GM12878 (cell line): ENCODE results near the gene NR2F1-AS1. TPM values are rescaled to one million over a fixed set of nuclear protein-coding genes. Genes with fewer than 3 reads are reported as not detected.

Source experiments
- ATAC-seq: fragments of 200-7000 bp; cut with Tn5 transposase; 3 replicates; pipeline ENCODE4 v1.9.1; 2020; ENCODE audit warnings: mild to moderate bottlenecking, moderate library complexity
- BruUV-seq: library from RNA; stranded (reverse); fragments of 400-500 nt; replicated peaks from 2 replicates; lab custom pipeline; 2021; lab: Mats Ljungman, UMichigan
- CTCF ChIA-PET: fragments of 300-600 bp; sonication (Branson Sonifier 250); formaldehyde crosslinking; extraction: SDS; loops from one replicate; lab custom pipeline; 2021; ENCODE audit warnings: inconsistent platforms; lab: Yijun Ruan, JAX
- POLR2A ChIA-PET: fragments of 350-600 bp; formaldehyde crosslinking; extraction: SDS; loops from one replicate; lab custom pipeline; 2021; ENCODE audit warnings: inconsistent platforms; lab: Charles Lee
- RAD21 ChIA-PET: fragments of 300-600 bp; sonication (Branson Sonifier 250); formaldehyde crosslinking; loops from one replicate; lab custom pipeline; 2023; ENCODE audit warnings: antibody characterized with exemption; ENCODE audit not compliant: unreplicated experiment; lab: Charles Lee
- SMC1A ChIA-PET: fragments of 300-600 bp; sonication (Branson Sonifier 250); formaldehyde crosslinking; loops from one replicate; lab custom pipeline; 2023; ENCODE audit not compliant: unreplicated experiment, uncharacterized antibody; lab: Charles Lee
- DNase-seq: peaks from one replicate; pipeline ENCODE4 v3.0.0-alpha.2; 2011; ENCODE audit warnings: low read depth, low spot score
- FAIRE-seq: peaks from 3 replicates; lab custom pipeline; 2011; peaks lifted over from hg19 to GRCh38; lab: Jason Lieb, UNC
- H2AFZ ChIP-seq: 2 replicates; pipeline ENCODE4 v1.6.0; 2011; ENCODE audit warnings: low read depth, low read length, control low read depth; ENCODE audit not compliant: control insufficient read depth
- H3K27ac ChIP-seq: 2 replicates; pipeline ENCODE4 v1.5.1; 2011; ENCODE audit warnings: control low read depth; ENCODE audit not compliant: control insufficient read depth, insufficient read depth
- H3K27me3 ChIP-seq, 2 experiments: replicated peaks in 1 of 2; 2 replicates each; pipeline versions ENCODE4 v1.6.0 to v1.6.1; 2011; ENCODE audit warnings: low read length in 1 of 2; ENCODE audit not compliant: control insufficient read depth in 2 of 2, insufficient read depth in 2 of 2
- H3K36me3 ChIP-seq, 2 experiments: 2 replicates each; pipeline ENCODE4 v1.5.1; 2011; ENCODE audit warnings: low read length in 1 of 2; ENCODE audit not compliant: control insufficient read depth in 2 of 2, insufficient read depth in 2 of 2
- H3K4me1 ChIP-seq: 2 replicates; pipeline ENCODE4 v1.6.1; 2011; ENCODE audit warnings: mild to moderate bottlenecking, low read length, moderate library complexity, mixed read lengths; ENCODE audit not compliant: control insufficient read depth, insufficient read depth
- H3K4me2 ChIP-seq: 2 replicates; pipeline ENCODE4 v1.6.0; 2011; ENCODE audit warnings: control low read depth; ENCODE audit not compliant: control insufficient read depth, insufficient read depth
- H3K4me3 ChIP-seq: fragments of 200-600 bp; sonication (generic); 2 replicates; pipeline ENCODE4 v1.5.1; 2016
- H3K79me2 ChIP-seq: 2 replicates; pipeline ENCODE4 v1.6.0; 2011; ENCODE audit warnings: low read length; ENCODE audit not compliant: control insufficient read depth, insufficient read depth
- H3K9ac ChIP-seq: 2 replicates; pipeline ENCODE4 v1.8.0; 2011; ENCODE audit warnings: low read length, control low read depth, mixed read lengths; ENCODE audit not compliant: control insufficient read depth, insufficient read depth
- H3K9me3 ChIP-seq: replicated peaks from 3 replicates; pipeline ENCODE4 v1.5.1; 2011; ENCODE audit warnings: mild to moderate bottlenecking, low read length; ENCODE audit not compliant: control insufficient read depth, insufficient read depth
- H4K20me1 ChIP-seq: 2 replicates; pipeline ENCODE4 v1.6.0; 2011; ENCODE audit not compliant: control insufficient read depth, insufficient read depth
- EED ChIP-seq: sonication (generic); IDR thresholded peaks from 2 replicates; pipeline ENCODE4 v1.6.1; 2016; ENCODE audit warnings: antibody characterized with exemption, low read depth
- EZH2 ChIP-seq: IDR thresholded peaks from 2 replicates; pipeline ENCODE4 v1.6.1; 2012; ENCODE audit warnings: low read depth, mild to moderate bottlenecking, control low read depth, inconsistent platforms, low read length, borderline replicate concordance; ENCODE audit not compliant: control insufficient read depth
- WGBS: methylation state at CpG from one replicate; pipeline ENCODE4 v1.1.6; 2016; ENCODE audit warnings: low lambda C conversion rate; ENCODE audit not compliant: insufficient replicate concordance, insufficient coverage; ENCODE audit errors: missing lambda C conversion rate; 5-methylcytosine and 5-hydroxymethylcytosine counted together
- in situ Hi-C: fragments of 300-500 bp; cut with MboI; formaldehyde crosslinking; loops from 9 replicates; pipeline ENCODE4 v1.14.3; 2018; ENCODE audit warnings: mixed read lengths
- intact Hi-C: fragments of 100-400 bp; cut with micrococcal nuclease; formaldehyde crosslinking; loops from one replicate; pipeline ENCODE4 v1.14.2; 2022; ENCODE audit not compliant: unreplicated experiment
- polyA plus RNA-seq, 11 experiments: library from polyadenylated mRNA; depleted of rRNA in 4 of 11; unstranded in 6 of 11; stranded (reverse) in 5 of 11; fragments of >200 nt; fragmentation: Nextera tagmentation in 4 of 11; fragmentation: Illumina TruSeq in 1 of 11; extraction: Ambion mirVana in 4 of 11; extraction: Trizol in 1 of 11; gene quantifications; 1 replicate in 1 of 11; 2 replicates in 10 of 11; pipeline versions ENCODE4 v1.2.1 to v1.2.3, GENCODE V29; 2011 to 2016; ENCODE audit warnings: inconsistent platforms in 2 of 11, missing spikeins in 2 of 11, low read depth in 1 of 11
- total RNA-seq, 4 experiments: library from RNA; depleted of rRNA in 3 of 4; stranded (reverse); fragments of >200 nt in 3 of 4; fragmentation: Illumina TruSeq in 1 of 4; extraction: Trizol in 1 of 4; gene quantifications; 2 replicates each; pipeline versions ENCODE4 v1.2.1 to v1.2.3, GENCODE V29; 2013 to 2021
- TF ChIP-seq, protein P1 (sequence below): fragments of 450-650 bp; IDR thresholded peaks from 2 replicates; pipeline ENCODE4 v1.6.1; 2016; ENCODE audit warnings: mild to moderate bottlenecking
- TF ChIP-seq, protein P2 (sequence below): fragments of 450-650 bp; IDR thresholded peaks from 2 replicates; pipeline ENCODE4 v1.6.1; 2018; ENCODE audit warnings: borderline replicate concordance, mild to moderate bottlenecking; ENCODE audit not compliant: partially characterized antibody
- TF ChIP-seq, protein P3 (sequence below): fragments of 450-650 bp; formaldehyde crosslinking; IDR thresholded peaks from 2 replicates; pipeline ENCODE4 v1.5.0; 2022; ENCODE audit warnings: mild to moderate bottlenecking, missing genetic modification characterization
- TF ChIP-seq, protein P4 (sequence below): IDR thresholded peaks from 2 replicates; pipeline ENCODE4 v1.6.1; 2012; ENCODE audit warnings: low read depth, low read length, improper control_type of control experiment

NR2F1-AS1 gene
- total and polyA plus RNA-seq, 10 of the 15 experiments (the other 5 are each of a cell fraction or from before 2014, with no cell fraction given): 0.11 to 0.85 (median 0.27) TPM

DNA sequence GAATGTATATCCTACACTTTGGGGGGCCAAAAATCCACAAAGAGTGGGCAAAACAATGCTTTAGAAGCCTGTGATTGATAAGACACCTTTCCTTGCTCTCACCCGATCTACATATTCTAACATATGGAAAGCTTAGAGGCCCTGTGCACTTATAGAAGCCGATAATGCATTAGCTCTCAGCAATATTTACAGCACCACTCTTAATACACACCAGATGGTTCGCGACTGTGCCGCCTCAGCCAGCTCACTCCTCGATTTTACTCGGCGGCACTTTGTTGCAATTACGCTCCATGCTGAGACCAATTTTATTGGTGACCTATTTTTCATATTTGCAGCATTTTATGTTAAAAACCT lies 20.8 kb upstream of the NR2F1-AS1 start:
- Histone ChIP-seq H3K9ac (no peak overlapping the region), H3K4me3 (no peak overlapping the region), H3K9me3 (no peaks in the 10 kb centered on the region), H3K27me3 (peaks cover 11 to 26% of the 10 kb centered on the region in 2 experiments), H3K79me2 (no peaks in the 10 kb centered on the region), H3K4me2 (no peak overlapping the region), H3K27ac (no peak overlapping the region), H3K4me1 (no peaks in the 10 kb centered on the region), H3K36me3 (no peaks in the 10 kb centered on the region), H2AFZ (no peak overlapping the region), H4K20me1 (no peaks in the 10 kb centered on the region)
- SMC1A ChIA-PET: interaction anchor here (0.9 to 5.9 kb wide), 3 partner anchors 15 to 206 kb away, joined by 4 to 21 read pairs (median 5); no protein-coding TSS in a partner anchor
- RAD21 ChIA-PET: no interaction called here
- WGBS: 55% methylated on average over 9 of the region's 9 CpGs
- FAIRE-seq (no peak), ATAC-seq (no peak), DNase-seq (no peak)
- TF ChIP-seq, protein P1, sequence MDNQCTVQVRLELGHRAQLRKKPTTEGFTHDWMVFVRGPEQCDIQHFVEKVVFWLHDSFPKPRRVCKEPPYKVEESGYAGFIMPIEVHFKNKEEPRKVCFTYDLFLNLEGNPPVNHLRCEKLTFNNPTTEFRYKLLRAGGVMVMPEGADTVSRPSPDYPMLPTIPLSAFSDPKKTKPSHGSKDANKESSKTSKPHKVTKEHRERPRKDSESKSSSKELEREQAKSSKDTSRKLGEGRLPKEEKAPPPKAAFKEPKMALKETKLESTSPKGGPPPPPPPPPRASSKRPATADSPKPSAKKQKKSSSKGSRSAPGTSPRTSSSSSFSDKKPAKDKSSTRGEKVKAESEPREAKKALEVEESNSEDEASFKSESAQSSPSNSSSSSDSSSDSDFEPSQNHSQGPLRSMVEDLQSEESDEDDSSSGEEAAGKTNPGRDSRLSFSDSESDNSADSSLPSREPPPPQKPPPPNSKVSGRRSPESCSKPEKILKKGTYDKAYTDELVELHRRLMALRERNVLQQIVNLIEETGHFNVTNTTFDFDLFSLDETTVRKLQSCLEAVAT: no peak
- TF ChIP-seq EED: no peak
- 0 out of 2 replicates have a peak, but pooled peaks have one; percentile 11 for TF ChIP-seq EZH2
- POLR2A ChIA-PET: no interaction called here
- CTCF ChIA-PET: interaction anchor here (1.2 to 1.5 kb wide), 3 partner anchors 19 to 207 kb away, joined by 3 to 6 read pairs (median 3); partner anchors contain the start of gene NR2F1
- intact Hi-C loops (no loop called here), in situ Hi-C loops (no loop called here)
- BruUV-seq: no TSS peak

DNA sequence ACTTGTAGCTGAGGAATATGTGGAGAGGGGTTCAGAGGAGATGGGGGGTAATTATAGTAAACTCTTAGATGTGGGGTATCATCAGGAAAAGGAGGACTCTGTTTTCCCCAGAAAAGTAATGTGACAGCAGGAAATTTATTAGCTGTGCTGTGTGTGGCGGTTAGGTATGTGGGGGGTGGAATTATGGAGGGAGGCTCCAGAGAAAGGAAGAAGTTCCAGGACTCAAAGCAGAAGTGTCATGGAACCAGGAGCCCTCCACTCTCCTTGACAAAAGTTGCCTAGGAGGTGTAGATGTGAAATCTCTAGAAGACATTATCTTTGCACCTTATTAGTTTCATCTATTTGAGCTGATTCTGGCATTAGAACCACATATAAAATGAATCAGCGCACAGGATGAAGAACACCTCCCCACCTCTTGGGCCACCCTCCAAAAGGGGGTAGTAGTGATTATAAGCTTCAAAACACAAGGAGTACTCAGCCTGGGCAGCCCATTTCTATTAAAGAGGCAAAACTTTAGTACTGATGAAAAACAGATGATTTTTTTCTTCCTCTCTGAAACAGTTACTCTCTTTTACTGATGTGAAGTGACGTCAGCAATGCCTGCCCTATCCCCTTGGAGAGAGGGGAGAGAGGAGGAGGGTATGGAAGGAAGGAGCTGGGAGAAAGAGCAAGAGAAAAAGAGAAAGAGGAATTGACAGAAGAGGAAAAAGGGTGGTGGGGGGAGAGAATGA lies 20.2 kb upstream of the NR2F1-AS1 start:
- RAD21 ChIA-PET: no interaction called here
- no peak for ATAC-seq
- Histone ChIP-seq H3K9ac (no peak overlapping the region), H3K4me3 (no peak overlapping the region), H3K4me1 (no peaks in the 10 kb centered on the region), H3K79me2 (no peaks in the 10 kb centered on the region), H4K20me1 (no peaks in the 10 kb centered on the region), H3K27ac (no peak overlapping the region), H2AFZ (no peak overlapping the region), H3K4me2 (no peak overlapping the region), H3K36me3 (no peaks in the 10 kb centered on the region), H3K27me3 (peaks cover 17 to 26% of the 10 kb centered on the region in 2 experiments), H3K9me3 (no peaks in the 10 kb centered on the region; the same call in 2 of the 3 replicates)
- BruUV-seq: no TSS peak
- DNase-seq: no peak
- SMC1A ChIA-PET: interaction anchor here (0.7 to 5.9 kb wide), 5 partner anchors 15 to 207 kb away, joined by 3 to 21 read pairs (median 4); no protein-coding TSS in a partner anchor
- in situ Hi-C loops: no loop called here
- intact Hi-C loops: no loop called here
- no peak for FAIRE-seq
- CTCF ChIA-PET: interaction anchor here (1.2 to 1.5 kb wide), 3 partner anchors 18 to 208 kb away, joined by 3 to 6 read pairs (median 3); partner anchors contain the start of gene NR2F1
- 30% methylated on average over 3 of the region's 3 CpGs for WGBS
- POLR2A ChIA-PET: no interaction called here
- TF ChIP-seq, protein P2, sequence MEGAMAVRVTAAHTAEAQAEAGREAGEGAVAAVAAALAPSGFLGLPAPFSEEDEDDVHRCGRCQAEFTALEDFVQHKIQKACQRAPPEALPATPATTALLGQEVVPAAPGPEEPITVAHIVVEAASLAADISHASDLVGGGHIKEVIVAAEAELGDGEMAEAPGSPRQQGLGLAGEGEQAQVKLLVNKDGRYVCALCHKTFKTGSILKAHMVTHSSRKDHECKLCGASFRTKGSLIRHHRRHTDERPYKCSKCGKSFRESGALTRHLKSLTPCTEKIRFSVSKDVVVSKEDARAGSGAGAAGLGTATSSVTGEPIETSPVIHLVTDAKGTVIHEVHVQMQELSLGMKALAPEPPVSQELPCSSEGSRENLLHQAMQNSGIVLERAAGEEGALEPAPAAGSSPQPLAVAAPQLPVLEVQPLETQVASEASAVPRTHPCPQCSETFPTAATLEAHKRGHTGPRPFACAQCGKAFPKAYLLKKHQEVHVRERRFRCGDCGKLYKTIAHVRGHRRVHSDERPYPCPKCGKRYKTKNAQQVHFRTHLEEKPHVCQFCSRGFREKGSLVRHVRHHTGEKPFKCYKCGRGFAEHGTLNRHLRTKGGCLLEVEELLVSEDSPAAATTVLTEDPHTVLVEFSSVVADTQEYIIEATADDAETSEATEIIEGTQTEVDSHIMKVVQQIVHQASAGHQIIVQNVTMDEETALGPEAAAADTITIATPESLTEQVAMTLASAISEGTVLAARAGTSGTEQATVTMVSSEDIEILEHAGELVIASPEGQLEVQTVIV: no peak
- TF ChIP-seq, protein P3, sequence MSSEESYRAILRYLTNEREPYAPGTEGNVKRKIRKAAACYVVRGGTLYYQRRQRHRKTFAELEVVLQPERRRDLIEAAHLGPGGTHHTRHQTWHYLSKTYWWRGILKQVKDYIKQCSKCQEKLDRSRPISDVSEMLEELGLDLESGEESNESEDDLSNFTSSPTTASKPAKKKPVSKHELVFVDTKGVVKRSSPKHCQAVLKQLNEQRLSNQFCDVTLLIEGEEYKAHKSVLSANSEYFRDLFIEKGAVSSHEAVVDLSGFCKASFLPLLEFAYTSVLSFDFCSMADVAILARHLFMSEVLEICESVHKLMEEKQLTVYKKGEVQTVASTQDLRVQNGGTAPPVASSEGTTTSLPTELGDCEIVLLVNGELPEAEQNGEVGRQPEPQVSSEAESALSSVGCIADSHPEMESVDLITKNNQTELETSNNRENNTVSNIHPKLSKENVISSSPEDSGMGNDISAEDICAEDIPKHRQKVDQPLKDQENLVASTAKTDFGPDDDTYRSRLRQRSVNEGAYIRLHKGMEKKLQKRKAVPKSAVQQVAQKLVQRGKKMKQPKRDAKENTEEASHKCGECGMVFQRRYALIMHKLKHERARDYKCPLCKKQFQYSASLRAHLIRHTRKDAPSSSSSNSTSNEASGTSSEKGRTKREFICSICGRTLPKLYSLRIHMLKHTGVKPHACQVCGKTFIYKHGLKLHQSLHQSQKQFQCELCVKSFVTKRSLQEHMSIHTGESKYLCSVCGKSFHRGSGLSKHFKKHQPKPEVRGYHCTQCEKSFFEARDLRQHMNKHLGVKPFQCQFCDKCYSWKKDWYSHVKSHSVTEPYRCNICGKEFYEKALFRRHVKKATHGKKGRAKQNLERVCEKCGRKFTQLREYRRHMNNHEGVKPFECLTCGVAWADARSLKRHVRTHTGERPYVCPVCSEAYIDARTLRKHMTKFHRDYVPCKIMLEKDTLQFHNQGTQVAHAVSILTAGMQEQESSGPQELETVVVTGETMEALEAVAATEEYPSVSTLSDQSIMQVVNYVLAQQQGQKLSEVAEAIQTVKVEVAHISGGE (CRISPR knock-in tag): no peak
- TF ChIP-seq, protein P4, sequence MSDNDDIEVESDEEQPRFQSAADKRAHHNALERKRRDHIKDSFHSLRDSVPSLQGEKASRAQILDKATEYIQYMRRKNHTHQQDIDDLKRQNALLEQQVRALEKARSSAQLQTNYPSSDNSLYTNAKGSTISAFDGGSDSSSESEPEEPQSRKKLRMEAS: no peak
